ENCODE measurements around the gene RBMS1.

RBMS1 gene

GRCh38 chr2:160402501-160402900 lies 91.1 kb downstream of the RBMS1 start:
- TF ChIP-seq, protein P1, sequence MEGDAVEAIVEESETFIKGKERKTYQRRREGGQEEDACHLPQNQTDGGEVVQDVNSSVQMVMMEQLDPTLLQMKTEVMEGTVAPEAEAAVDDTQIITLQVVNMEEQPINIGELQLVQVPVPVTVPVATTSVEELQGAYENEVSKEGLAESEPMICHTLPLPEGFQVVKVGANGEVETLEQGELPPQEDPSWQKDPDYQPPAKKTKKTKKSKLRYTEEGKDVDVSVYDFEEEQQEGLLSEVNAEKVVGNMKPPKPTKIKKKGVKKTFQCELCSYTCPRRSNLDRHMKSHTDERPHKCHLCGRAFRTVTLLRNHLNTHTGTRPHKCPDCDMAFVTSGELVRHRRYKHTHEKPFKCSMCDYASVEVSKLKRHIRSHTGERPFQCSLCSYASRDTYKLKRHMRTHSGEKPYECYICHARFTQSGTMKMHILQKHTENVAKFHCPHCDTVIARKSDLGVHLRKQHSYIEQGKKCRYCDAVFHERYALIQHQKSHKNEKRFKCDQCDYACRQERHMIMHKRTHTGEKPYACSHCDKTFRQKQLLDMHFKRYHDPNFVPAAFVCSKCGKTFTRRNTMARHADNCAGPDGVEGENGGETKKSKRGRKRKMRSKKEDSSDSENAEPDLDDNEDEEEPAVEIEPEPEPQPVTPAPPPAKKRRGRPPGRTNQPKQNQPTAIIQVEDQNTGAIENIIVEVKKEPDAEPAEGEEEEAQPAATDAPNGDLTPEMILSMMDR (IDR thresholded peaks at IDR 0.05; ENCODE audit: low read depth, low read length, missing control alignments) = no peak
- no peak for DNase-seq (ENCODE audit: extremely low read depth, low read depth)
- no peak overlapping the region for H3K4me3 ChIP-seq (replicated peaks; ENCODE audit: low read depth, low read length)

DNA sequence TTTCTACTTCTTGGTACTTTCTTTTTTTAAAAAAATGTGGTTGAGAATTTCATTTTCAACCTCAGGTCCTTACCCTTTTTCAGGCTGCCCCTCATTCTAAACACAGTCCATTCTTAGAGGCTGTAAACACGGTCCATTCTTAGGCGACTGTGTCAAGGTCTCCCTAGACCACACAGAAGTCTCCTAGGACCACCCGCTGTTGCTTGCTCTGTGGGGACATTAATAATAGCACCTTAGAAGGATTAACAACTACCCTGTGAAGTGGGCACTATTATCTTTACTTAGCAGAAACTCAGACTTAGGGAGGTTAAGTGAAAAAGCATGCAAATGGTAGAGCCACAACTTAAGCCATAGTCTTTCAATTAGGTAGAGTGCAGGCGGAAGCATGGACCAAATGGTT lies 91.7 kb downstream of the RBMS1 start:
- DNase-seq (ENCODE audit: extremely low read depth, low read depth) = no peak
- no peak overlapping the region for H3K4me3 ChIP-seq (replicated peaks; ENCODE audit: low read depth, low read length)
- TF ChIP-seq, protein P1 (IDR thresholded peaks at IDR 0.05; ENCODE audit: low read depth, low read length, missing control alignments) = no peak

DNA sequence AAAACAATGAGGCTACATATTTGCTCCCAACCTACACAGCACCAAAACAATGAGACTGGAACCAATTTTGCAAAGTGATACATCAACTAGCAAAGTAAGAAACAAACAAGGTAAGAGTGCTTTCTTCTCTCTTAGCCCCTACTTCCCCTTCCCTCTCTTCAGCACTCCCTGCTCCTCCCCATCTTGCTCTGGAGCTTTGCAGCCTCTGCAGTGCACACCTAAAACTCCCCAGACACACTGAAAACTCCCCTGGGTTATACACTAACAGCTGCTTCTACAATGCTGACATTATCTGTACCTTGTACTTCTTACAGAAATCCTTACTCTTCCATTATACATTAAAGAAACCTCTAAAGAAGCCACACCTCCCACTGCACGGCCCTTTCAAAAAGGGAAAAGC lies 93.7 kb downstream of the RBMS1 start:
- H3K4me3 ChIP-seq (replicated peaks; ENCODE audit: low read depth, low read length) = no peak overlapping the region
- no peak for DNase-seq (ENCODE audit: extremely low read depth, low read depth)
- TF ChIP-seq, protein P1 (IDR thresholded peaks at IDR 0.05; ENCODE audit: low read depth, low read length, missing control alignments) = no peak

- TF ChIP-seq, protein P1 (IDR thresholded peaks at IDR 0.05; ENCODE audit: low read depth, low read length, missing control alignments) = no peak
- no peak for DNase-seq (ENCODE audit: extremely low read depth, low read depth)
- no peak overlapping the region for H3K4me3 ChIP-seq (replicated peaks; ENCODE audit: low read depth, low read length)
Observed at GRCh38 chr2:160397530-160397865, 96.1 kb downstream of the RBMS1 start.

DNA sequence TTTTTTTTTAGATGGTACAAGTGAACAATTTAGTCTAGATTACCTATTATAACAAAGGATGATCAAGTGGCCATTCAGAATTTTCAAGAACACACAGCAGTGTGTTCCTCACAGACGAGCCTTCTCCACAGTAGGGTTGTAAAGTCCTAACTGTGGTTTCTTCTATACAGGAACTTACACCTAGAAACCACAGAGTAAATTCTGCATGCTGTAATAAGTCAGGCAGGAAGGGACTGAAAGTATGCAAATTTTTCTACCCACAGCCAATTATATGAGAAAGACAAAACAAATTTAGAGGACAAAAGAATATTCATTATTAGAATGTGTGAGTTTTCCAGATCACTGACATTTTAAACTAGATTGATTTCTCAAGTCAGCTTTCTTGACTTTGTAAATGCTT lies 99.5 kb downstream of the RBMS1 start:
- no peak for DNase-seq (ENCODE audit: extremely low read depth, low read depth)
- TF ChIP-seq, protein P1 (IDR thresholded peaks at IDR 0.05; ENCODE audit: low read depth, low read length, missing control alignments) = no peak
- H3K4me3 ChIP-seq (replicated peaks; ENCODE audit: low read depth, low read length) = no peak overlapping the region

GRCh38 chr2:160392201-160392600 lies 101.4 kb downstream of the RBMS1 start:
- TF ChIP-seq, protein P1 (IDR thresholded peaks at IDR 0.05; ENCODE audit: low read depth, low read length, missing control alignments) = no peak
- H3K4me3 ChIP-seq (replicated peaks; ENCODE audit: low read depth, low read length) = no peak overlapping the region
- DNase-seq (ENCODE audit: extremely low read depth, low read depth) = no peak

Data from HFF-Myc (cell line).